ENCODE measurements around the gene GRK5.

Gene GRK5

DNA sequence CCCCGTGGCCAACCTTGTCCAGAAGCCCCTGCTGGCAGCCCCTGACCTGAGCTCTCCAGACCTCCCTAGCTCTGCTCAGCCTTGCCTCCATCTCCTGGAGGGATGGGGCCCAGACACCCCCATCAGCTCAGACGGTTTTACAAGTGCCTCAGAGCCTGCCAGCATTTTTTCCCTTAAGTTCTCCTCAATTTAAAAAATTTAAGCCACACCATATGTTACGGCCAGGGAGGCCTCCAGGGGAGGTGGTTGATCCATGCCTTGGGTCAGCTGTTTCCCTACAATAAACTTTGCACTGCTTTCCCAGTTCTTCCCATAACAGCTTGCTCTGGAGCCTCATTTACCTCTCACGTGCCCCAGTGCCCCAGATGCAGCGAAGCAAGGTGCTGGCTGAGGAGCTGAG lies 191.6 kb downstream of the GRK5 start:
- H3K4me2 ChIP-seq (ENCODE audit: low read depth, low read length), result no peak overlapping the region
- no peak for TF ChIP-seq EZH2 (optimal IDR thresholded peaks at IDR 0.05; ENCODE audit: low read depth, low read length)
- TF ChIP-seq, protein P1, sequence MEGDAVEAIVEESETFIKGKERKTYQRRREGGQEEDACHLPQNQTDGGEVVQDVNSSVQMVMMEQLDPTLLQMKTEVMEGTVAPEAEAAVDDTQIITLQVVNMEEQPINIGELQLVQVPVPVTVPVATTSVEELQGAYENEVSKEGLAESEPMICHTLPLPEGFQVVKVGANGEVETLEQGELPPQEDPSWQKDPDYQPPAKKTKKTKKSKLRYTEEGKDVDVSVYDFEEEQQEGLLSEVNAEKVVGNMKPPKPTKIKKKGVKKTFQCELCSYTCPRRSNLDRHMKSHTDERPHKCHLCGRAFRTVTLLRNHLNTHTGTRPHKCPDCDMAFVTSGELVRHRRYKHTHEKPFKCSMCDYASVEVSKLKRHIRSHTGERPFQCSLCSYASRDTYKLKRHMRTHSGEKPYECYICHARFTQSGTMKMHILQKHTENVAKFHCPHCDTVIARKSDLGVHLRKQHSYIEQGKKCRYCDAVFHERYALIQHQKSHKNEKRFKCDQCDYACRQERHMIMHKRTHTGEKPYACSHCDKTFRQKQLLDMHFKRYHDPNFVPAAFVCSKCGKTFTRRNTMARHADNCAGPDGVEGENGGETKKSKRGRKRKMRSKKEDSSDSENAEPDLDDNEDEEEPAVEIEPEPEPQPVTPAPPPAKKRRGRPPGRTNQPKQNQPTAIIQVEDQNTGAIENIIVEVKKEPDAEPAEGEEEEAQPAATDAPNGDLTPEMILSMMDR (IDR thresholded peaks at IDR 0.05; ENCODE audit: low read length), result no peak
- TF ChIP-seq EZH2phosphoT487 (IDR thresholded peaks at IDR 0.05; ENCODE audit: low read length), result no peak
- DNase-seq, result no peak

DNA sequence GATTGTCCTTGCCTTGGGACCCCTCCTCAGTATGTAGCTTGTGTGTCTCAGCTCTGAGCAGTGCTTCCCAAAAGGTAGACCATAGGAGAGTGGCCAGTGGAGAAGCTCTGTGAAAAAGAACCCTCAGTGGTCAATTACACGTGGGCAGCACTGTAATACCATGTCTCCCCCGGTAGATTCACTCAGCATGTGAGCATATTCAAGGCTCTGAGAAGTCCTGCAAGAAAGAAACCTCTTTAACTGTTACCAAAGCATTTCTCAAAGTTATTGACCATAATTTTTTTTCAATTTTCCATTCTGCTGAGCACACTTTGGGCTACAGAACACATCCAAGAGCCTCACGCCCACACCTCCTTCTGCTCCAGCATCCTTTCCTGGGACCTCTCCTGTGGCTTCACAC lies 192.1 kb downstream of the GRK5 start:
- Histone ChIP-seq H3K9me3 (replicated peaks; ENCODE audit: insufficient read depth, low read length) (no peaks in the 10 kb centered on the region), H4K20me1 (ENCODE audit: insufficient read depth, low read length) (no peaks in the 10 kb centered on the region), H3K79me2 (ENCODE audit: low read length) (peaks cover 45% of the 10 kb centered on the region), H3K9ac (ENCODE audit: low read length) (no peak overlapping the region), H3K4me2 (ENCODE audit: low read depth, low read length) (no peak overlapping the region), H3K27me3 (replicated peaks; ENCODE audit: insufficient read depth, low read length) (no peaks in the 10 kb centered on the region), H3K27ac (ENCODE audit: low read length) (no peak overlapping the region), H3F3A (ENCODE audit: insufficient read depth, low read length) (no peaks in the 10 kb centered on the region), H3K4me1 (ENCODE audit: low read length) (no peaks in the 10 kb centered on the region), H3K4me3 (ENCODE audit: low read length) (no peak overlapping the region), H3K36me3 (replicated peaks; ENCODE audit: insufficient read depth, low read length) (no peaks in the 10 kb centered on the region), H3K9me2 (replicated peaks; ENCODE audit: insufficient read depth, low read length) (no peaks in the 10 kb centered on the region), H2AFZ (ENCODE audit: low read length) (no peak overlapping the region)
- TF ChIP-seq, protein P1 (IDR thresholded peaks at IDR 0.05; ENCODE audit: low read length), result no peak
- TF ChIP-seq EZH2 (optimal IDR thresholded peaks at IDR 0.05; ENCODE audit: low read depth, low read length) (no peak), EZH2phosphoT487 (IDR thresholded peaks at IDR 0.05; ENCODE audit: low read length) (no peak)
- no peak for DNase-seq

More for the DNA sequence above, 191.6 kb downstream of the GRK5 start:
- H3K79me2 ChIP-seq (ENCODE audit: low read length), result peaks cover 41% of the 10 kb centered on the region
- H4K20me1 ChIP-seq (ENCODE audit: insufficient read depth, low read length), result no peaks in the 10 kb centered on the region
- no peaks in the 10 kb centered on the region for H3F3A ChIP-seq (ENCODE audit: insufficient read depth, low read length)
- no peak overlapping the region for H3K27ac ChIP-seq (ENCODE audit: low read length)
- no peaks in the 10 kb centered on the region for H3K4me1 ChIP-seq (ENCODE audit: low read length)
- H3K4me3 ChIP-seq (ENCODE audit: low read length), result no peak overlapping the region
- no peak overlapping the region for H2AFZ ChIP-seq (ENCODE audit: low read length)
- H3K36me3 ChIP-seq (replicated peaks; ENCODE audit: insufficient read depth, low read length), result no peaks in the 10 kb centered on the region
- no peaks in the 10 kb centered on the region for H3K27me3 ChIP-seq (replicated peaks; ENCODE audit: insufficient read depth, low read length)
- no peaks in the 10 kb centered on the region for H3K9me2 ChIP-seq (replicated peaks; ENCODE audit: insufficient read depth, low read length)
- no peaks in the 10 kb centered on the region for H3K9me3 ChIP-seq (replicated peaks; ENCODE audit: insufficient read depth, low read length)
- no peak overlapping the region for H3K9ac ChIP-seq (ENCODE audit: low read length)

DNA sequence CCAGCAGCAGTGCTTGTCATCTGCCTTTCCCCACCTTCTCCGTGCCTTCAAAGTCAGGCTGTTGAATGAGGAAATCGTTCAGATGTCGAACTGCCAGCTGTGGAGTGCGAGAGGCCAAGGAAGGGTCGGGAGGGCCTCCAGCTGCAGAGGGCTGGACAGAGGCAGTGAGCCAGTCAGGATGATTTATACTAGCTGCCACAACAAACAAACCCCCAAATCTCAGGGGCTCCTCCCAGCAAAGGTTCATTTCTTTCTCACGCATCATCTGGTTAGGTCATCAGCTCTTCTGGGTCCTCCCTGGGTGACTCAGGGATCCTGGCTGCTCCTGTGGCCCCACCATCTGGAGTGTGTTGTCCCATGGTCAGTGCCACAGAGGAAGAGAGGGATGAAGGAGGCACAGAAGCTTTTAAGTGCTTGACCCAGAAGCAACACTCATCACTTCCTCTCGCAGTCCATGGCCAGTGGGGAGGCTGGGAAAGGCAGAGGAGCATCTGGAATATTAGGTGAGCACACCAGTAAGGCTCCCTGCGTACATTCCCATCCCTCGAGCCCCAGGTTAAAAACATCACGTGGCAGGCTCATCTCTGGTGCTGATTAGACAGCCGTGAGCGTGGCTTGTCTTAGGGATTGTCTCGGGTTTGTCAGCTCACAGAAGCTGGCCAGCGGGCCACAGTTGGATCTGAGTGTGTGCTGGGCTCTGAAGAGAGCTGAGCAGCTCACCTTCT lies 194.5 kb downstream of the GRK5 start:
- TF ChIP-seq EZH2 (optimal IDR thresholded peaks at IDR 0.05; ENCODE audit: low read depth, low read length) (no peak), EZH2phosphoT487 (IDR thresholded peaks at IDR 0.05; ENCODE audit: low read length) (no peak)
- TF ChIP-seq, protein P1 (IDR thresholded peaks at IDR 0.05; ENCODE audit: low read length), result no peak
- Histone ChIP-seq H3K36me3 (replicated peaks; ENCODE audit: insufficient read depth, low read length) (no peaks in the 10 kb centered on the region), H3K9ac (ENCODE audit: low read length) (no peak overlapping the region), H3F3A (ENCODE audit: insufficient read depth, low read length) (0 out of 2 replicates have a peak, but pooled peaks cover 2% of the 10 kb centered on the region), H3K9me3 (replicated peaks; ENCODE audit: insufficient read depth, low read length) (no peaks in the 10 kb centered on the region), H2AFZ (ENCODE audit: low read length) (no peak overlapping the region), H3K79me2 (ENCODE audit: low read length) (peaks cover 50% of the 10 kb centered on the region), H3K27me3 (replicated peaks; ENCODE audit: insufficient read depth, low read length) (no peaks in the 10 kb centered on the region), H3K4me1 (ENCODE audit: low read length) (peaks cover 5% of the 10 kb centered on the region; the same call in 1 of the 2 replicates), H3K27ac (ENCODE audit: low read length) (no peak overlapping the region), H3K9me2 (replicated peaks; ENCODE audit: insufficient read depth, low read length) (no peaks in the 10 kb centered on the region), H4K20me1 (ENCODE audit: insufficient read depth, low read length) (peaks cover 4% of the 10 kb centered on the region; the same call in 1 of the 2 replicates), H3K4me3 (ENCODE audit: low read length) (no peak overlapping the region), H3K4me2 (ENCODE audit: low read depth, low read length) (no peak overlapping the region)
- no peak for DNase-seq

Measured in MM.1S (cell line).